HG03045 (cell line): ENCODE measurements around the gene RHBDD3.
A peak's percentile ranks its signal among the peaks of the same experiment; 100 is the strongest.

Experiments used
- ATAC-seq: cut with Tn5 transposase; IDR thresholded peaks from one replicate; pipeline ENCODE4 v1.9.1; 2021; ENCODE audit warnings: mild to moderate bottlenecking, moderate library complexity; ENCODE audit not compliant: unreplicated experiment

The RHBDD3 gene

DNA sequence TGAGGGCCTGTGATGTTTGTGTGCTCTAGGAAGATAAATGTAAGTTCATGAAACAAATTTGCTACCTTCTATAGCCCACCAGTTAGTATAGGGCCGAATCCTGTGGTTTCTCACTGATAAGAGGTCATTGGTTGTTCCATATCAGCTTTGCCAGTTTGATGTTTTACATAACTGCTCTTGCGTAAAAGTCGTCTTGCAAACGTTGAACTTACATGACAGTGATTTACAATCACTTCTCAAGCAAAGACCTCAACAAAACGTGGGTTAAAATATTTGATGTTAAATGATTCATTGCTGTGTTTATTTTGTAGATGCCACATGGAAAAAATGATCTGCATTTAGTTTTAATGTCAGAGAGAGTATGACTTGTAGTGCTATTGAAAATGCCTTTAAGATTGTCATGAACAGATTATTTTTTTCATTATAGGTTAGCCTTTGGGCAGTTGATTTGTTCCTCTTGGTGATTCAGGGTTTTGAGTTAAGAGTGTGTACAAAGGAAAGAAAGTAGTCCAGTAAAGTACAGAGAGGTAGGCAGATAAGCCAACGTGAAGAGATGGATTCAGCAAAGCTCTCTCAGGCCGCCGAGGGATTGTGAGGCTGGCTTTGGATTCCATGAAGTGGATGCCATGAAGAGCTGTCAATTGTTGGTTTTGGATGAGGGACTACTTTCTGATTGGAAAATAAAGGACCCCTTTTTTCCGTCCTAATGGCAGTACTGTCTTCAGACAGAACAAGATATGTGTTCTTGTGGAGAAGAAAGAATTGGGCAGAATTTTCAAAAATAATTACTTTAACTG is 2.9 kb upstream of the RHBDD3 start:
- ATAC-seq, result no peak

DNA sequence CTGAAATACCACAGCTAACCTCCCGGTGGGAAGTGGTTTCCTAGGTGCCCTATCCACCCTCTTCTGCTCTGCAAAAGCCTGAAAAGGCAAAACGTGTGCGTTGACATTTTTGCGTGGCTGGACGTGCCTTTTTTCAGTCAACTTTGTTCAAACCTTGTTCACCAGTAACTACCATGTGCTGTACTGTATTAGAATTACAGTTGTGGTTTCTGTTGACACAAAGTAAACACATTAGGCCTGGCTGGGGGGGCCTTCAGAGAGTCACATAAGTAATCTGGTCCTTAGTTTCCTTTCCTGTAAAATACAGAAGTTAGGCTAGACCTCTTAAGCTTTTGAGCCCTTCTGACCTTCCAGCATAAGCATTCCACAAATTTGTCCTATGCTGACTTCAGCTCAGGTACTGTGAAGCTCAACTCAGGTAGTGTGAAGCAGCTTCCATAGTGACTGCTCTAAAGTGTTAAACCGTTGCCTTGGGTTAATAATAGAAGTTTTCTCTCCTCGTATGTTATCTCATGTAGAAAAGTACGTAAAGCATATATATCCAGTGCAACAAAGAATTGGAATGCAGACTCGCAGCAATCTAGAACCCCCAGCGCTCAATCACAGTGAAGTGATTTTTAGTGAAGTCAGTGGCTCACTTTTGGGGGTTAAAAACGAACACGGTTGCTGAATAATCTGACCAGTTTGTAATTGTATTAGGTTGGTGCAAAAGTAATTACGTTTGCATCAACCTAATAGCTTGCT is 2.1 kb upstream of the RHBDD3 start:
- ATAC-seq, result no peak

DNA sequence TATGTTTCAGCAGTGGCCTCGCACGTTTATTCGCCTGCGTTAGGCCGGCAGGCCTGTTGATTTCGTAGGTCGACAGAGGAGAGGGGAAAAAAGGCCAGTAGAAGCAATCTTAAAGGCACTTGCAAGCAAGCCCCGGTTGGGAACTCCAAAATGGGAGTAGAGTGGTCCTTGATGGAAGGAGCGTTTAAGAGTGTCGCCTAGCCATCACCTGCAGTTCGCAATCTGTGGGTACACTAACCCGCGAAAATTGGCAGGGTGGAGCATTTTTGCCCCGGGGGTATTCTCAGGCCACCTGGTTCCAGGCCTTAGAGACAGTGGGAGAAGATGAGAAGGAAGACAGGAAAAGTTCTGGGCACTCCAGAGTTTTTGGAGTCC is 1.4 kb upstream of the RHBDD3 start:
- ATAC-seq, result no peak

DNA sequence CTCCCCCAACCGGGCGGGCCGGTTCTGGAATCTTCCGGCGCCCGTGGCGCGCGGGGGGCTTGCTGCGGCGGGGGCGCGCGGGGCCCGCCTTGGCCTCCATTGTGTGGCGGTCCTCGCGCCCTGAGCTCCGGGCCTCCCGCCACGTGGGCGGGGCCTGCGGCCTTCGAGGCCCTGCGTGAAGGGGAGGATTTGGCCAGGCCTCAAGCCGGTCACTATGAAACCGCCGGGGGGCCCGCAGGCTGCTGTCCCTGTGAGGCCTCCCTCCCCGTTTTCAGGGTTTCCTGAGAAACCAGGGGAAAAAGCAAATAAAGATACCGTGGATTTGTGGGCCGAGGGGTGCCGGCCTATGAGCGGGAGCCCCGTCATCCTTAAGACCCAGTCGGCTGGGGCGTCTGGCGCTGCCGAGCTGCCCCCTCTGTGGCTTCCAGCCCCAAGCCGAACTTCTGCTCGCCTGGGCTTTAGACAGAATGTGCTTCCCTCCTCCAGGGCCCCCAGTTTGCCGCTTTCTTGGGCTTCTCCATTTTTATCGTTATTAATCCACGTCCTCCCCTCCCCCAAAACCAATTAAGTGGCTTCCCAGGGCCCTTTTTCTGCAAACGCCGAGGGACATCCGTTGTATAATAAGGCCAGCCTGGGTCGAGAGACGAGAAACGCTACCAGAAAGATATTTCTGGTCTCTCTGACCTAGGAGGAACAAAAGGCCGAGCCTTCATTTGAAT is 889 bp upstream of the RHBDD3 start:
- peak; percentile 24 for ATAC-seq

DNA sequence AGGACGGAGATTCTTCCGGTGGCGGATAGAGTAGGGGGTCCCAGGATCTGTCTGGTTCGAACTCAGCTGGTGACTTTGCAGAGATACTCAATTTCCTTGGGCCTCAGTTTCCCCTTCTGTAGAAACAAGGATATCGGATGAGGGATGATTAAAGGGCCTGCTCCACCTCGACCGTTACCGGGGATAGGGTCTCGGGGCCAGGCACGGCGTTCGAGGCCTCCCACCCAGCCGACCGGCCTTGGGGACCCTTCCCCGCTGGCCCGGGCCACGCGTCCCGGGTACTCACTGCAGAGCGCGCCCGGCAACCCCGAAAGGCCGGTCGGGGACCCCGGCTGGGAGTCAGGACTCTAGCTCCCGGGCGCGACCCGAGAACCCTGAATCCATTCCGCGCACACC is 321 bp downstream of the RHBDD3 start:
- no peak for ATAC-seq

DNA sequence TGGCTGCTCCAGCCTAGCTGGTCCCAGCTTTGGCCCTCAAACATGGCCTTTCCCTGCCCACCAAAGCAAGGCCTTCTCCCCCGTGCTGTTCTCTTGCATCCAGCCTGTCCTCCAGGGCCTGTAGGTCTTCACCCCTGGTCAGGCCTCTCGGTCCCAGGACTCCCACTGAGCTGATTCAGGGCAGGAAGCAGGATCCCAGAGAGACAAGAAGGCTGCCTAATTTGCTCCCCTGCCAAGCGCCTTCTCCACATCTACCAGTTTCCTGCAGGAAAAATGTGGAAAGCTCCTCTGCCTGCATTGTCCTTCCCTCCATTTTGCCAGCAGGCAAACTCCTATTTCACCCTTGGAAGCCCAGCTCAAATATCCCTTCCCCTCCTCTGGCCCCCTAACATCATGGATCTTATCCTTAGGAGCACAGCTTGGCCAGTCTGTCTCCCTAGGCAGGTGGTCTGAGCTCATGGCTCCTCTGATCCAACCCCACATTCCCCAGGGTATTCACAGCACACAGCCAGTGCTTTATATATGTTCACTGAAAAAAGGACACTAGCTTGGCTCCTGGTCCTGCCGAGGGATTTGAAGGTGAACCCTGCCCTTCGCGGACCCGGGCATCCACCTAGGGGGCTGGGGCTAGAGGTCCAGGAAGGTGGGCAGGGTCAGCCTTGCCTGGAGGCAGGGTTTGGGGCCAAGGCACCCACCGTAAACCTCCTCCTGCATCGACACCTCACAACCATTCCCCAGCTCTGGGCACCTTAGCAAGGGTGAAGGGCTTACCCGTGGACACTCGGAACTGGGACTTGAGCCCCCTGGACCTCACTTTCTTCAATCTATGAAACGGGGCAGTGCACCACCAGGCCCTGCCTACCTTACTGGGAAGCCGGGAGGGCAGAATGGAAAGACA is 968 bp downstream of the RHBDD3 start:
- no peak for ATAC-seq

DNA sequence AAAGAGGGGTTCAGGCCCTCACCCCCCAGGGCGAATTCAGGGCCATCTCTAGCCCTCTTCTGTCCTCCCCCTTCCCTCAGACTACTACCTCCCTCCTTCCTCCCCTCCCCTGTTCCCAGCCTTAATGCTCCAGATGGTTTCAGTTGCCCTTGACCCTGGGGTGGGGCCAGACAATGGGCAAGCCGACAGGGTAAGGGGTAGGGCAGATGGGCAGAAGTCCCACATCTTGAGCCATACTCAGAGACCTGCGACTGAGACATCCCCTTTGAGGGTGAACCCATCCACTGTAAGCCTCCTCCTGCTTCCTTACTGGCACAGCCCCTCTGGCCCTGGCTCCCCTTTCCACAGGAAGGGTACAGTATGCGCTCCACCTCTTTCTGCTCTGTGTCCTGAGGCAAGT is 1.9 kb downstream of the RHBDD3 start:
- ATAC-seq, result no peak

DNA sequence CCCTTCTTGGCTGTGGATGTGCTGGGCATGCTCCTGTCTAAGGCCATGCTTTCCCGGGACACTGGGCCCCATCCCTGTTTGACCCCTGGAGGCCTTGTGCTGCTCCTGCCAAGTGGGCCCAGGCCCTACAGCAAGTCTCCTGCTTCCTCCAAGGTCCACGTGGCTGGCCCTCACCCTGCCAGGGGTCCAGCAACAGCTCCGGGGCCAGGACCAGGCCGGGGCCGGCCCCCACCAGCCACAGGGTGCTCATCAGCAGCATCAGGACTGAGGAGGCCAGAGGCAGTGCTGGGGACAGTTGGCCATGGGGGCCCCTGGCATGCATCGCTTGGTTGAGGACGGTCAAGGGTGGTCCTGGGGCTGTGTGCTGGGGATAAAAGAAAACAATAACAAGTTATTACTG is 2.5 kb downstream of the RHBDD3 start:
- ATAC-seq, result no peak

DNA sequence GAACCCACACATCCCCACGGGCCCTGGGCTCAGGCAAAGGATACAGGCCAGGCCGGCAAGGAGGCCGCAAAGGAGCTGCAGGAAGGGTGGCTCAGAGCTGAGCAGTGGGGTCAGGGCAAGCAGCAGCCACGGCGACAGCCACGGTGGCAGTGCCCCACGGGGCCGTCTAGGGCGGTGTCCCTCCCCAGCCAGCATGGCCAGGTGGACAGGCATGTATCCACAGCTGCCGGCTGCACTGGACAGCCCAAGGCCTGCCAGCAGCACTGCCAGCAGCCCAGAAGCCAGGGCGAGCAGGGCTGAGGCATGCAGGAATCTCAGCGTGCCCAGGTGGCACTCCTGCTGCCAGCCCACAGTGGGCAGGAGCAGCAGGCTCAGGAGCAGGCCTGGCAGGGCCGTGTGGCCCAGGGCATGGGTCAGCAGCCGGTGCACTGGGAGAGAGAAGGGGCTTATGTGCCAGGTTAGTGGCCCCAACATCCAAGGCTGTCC is 3.9 kb downstream of the RHBDD3 start:
- ATAC-seq, result no peak

DNA sequence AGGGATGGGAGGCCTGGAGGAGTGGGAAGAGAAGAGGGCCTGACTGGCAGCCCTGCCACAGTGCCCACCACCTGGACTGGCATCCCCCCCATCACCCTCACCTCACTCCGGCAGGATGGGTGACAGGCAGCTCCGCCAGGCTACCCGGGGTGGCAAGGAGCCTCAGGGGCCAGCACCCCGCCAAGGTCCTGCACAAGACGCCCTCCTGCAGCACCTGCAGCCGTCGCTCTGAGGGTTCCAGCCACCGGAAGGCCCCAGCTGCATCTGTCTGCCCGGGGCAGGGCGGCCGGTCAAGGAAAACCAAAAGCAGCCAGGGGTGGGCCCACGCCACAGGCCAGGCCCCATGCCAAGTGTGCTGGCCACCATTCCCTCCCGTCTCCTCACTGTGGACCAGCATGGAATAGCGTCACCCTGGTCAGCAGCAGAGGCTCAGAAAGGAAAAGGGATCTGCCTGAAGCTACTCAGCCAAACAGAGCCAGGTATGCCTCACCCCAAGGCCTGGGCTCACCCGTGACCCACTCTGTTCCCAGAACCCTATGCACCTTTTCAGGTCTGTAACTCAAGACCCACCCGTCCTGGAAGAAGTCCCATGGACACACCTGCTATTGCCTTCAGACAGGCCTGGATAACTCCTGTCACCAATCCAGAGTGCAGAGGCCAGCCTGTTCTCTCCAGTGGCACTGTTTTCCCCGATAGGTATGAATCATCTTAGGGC is 7.0 kb downstream of the RHBDD3 start:
- ATAC-seq, result no peak

DNA sequence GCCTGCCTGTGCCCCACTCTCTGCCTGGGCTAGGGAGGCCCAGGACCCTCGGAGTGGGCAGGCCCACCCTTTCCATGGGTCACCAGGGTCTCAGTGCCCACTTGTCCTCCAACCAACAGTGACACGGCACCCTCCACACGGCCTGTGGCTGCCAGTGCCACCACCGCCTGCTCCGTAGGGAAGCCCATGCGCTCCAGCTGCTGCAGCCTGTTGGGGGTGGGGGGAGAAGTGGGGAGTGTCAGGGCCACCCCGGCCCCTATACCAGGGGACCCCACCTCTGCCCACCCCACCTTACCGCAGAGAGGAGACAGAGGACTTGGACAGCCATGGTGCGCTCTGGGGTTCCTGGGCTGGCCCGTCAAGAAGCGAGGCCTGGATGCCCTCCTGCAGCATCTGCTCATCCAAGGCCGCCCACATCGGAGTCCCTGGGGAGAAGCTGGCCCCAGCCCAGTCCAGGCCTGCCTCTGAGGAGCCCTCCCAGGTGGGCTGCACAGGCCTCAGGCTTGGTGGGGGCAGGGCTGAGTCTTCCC is 7.7 kb downstream of the RHBDD3 start:
- ATAC-seq, result no peak

DNA sequence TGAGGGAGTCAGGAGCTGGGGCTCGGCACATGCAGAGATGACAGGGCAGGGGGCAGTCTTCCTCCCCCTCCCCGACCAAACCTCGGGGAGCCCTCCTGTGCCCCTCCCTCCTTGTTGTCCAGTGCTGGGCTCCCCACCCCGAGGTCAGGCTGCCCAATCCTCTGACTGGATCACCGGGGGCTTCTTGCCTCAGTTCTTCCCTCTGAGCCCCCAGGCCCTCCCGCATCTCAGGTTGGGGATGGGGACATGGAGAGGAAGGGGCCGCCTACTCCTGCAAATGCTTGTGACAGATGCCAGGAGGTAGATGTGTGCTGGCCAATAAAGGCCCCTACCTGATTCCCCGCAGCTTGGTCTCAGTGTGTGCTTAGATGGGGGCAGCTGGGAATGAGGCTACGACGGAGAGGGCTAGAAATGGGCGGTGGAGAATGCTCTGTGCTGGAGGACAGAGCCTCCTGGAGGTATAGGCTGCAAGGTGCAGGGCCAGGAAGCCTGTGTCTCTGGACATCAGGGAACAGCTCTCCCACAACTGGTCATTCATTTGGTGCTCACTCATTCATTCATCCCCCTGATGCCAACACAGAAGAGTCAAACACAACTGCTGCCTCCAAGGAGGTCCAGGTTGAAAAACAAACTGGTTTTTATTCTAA is 8.4 kb downstream of the RHBDD3 start:
- ATAC-seq, result no peak

DNA sequence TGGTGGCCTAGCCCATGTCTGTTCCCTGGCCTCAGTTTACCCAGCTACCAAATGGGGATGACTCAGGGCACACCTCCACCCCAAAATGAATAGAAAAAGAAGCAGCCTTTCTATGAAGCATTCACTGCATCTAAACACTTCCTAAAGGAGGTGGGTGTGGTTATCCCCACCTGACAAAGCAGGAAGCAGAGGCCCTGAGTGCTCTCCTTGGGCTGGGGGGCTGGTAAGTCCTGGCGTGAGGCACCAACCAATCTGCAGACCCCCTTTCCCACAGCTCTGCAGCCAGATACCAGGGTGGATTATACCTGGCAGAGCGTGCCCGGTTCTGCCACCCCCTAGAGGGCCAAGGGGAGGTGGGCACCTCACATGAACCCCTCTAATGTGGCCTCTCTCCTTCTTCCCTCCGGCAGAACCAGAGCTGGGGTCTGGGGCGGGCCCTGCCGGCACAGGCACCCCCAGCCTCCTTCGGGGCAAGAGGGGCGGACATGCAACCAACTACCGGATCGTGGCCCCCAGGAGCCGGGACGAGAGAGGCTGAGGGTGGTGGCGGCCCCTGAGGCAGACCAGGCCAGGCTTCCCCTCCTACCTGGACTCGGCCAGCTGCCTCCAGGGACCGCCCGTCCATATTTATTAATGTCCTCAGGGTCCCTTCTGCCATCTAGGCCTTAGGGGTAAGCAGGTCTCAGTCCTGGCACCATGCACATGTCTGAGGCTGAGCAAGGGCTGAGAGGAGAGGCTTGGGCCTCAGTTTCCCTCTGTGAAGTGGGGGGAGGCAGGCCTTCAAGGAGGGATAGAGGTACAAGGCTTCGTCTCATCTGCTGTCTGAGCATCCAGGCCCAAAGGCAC is 9.2 kb downstream of the RHBDD3 start:
- ATAC-seq, result no peak

DNA sequence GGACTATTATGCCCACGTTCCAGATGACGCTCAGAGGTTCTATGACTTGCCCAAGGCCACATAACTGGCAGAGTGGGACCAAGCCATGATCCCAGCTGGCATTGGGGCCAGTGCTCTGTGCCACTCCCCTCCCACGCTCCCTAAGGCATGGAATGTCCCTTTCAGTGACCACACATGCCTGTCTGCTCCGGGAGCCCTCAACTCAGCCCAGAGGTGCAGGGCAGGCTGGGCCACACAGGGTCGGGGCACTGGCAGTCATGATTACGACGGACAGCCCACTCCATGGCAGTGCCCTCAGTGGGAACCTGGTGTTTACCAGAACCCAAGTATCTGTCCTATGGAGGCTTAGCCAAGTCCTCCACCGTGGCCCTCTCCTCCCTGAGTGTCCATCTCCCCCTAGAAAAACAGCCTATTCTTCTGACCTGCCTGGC is 10.0 kb downstream of the RHBDD3 start:
- ATAC-seq, result no peak

DNA sequence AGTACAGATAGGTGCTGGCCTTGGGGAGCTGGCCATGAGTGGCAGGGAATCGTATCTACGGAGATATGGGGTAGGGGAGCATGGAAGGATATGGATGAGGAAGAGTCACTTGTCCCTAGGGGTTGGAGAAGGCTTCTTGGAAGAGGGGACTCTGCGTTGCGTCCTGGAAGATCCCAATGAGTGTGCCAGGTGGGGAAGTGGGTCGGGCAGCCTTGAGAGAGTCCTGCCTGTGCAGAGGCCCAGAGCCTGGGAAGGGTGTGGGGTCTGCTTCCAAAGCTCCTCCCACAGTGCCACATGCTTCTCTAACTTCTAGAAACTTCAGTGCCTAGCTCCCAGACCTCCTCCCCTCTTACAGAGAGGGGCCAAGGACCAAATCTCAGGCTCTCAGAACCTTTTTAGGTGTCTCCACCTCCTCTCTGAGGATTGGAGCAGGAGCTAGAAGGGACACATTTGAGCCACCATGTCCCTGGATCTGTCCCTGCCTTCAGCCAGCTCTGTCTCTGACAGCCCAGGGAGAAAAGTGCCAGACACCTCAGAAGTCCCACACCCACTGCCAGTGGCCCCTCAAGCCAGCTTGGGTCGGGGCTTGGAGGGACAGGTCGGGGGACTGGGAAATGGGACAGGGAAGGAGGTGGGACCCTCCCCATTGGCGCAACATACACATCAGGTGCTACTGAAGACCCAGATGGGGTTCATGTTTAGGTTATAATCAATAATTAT is 11.0 kb downstream of the RHBDD3 start:
- ATAC-seq, result no peak

DNA sequence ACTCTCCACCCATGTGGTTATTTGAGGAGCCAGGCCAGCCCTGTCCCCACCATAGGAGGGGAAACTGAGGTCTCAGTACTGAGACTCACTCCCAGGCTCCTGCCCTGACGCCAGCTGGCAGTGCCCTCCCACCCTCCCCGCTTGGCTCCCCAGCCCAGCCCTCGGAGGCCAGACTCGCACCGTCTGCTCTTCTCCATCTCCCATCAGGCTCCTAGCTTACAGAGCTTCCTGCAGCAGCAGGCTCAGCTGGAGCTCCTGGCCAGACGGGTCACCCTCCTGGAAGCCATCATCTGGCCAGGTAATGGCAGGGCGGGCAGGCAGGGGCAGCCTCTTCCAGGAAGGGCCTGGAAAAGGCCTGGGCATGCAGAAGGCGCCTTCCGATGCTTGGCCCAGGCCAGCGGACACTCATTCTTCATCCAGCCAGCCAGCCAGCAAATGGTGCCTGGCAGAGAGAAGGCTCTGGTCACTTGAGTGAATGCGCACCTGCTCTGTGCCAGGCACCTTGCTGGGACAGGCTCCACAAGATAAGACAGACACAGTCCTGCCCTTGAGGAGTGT is 12.6 kb downstream of the RHBDD3 start:
- ATAC-seq, result no peak

DNA sequence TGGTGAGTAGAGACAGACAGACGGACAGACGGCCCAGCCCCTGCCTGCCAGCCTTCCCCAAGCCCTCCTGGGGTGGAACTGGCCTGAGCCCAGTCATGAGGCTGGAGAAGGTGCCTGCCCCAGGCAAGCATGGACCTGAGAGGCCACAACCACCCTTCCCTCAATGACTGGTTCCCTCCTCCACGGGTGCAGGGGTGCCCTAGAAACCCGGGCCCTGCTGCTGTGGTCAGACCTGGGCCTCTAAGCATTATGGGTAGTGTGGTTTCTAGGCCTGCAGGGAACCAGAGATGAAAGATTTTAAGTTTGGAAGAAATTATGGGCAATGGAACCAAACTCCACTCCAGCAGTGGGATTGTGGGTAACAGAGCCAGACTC is 13.5 kb downstream of the RHBDD3 start:
- no peak for ATAC-seq
